Stimulated activated CD4-positive, alpha-beta T cell treated with anti-CD3 and anti-CD28 coated beads, Interleukin-12 subunit alpha, Interleukin-12 subunit beta, amount 100 ng/mL, for 4 hours (primary cell): ENCODE data around the gene MAN1C1.

Experiments
- DNase-seq: peaks from one replicate; pipeline ENCODE4 v3.0.0-alpha.2; 2020

The MAN1C1 gene

GRCh38 chr1:25792115-25792514 lies 175.5 kb downstream of the MAN1C1 start:
- no peak for DNase-seq

- no peak for DNase-seq
Observed at GRCh38 chr1:25793585-25794170, 177.1 kb downstream of the MAN1C1 start.

- no peak for DNase-seq
Observed at GRCh38 chr1:25794325-25794724, 177.7 kb downstream of the MAN1C1 start.

GRCh38 chr1:25795211-25795610 lies 178.6 kb downstream of the MAN1C1 start:
- DNase-seq: no peak

GRCh38 chr1:25795946-25796810 lies 179.6 kb downstream of the MAN1C1 start:
- DNase-seq: no peak

- DNase-seq: peak; percentile 87
Observed at GRCh38 chr1:25796811-25797458, 180.3 kb downstream of the MAN1C1 start.

GRCh38 chr1:25797939-25798338 lies 181.3 kb downstream of the MAN1C1 start:
- peak; percentile 35 for DNase-seq

- DNase-seq: no peak
Observed at GRCh38 chr1:25798666-25799351, 182.2 kb downstream of the MAN1C1 start.

GRCh38 chr1:25799352-25799934 lies 182.9 kb downstream of the MAN1C1 start:
- DNase-seq: no peak

- DNase-seq: peak; percentile 42
Observed at GRCh38 chr1:25799935-25800702, 183.5 kb downstream of the MAN1C1 start, which contains the start of gene SELENON. TSS of gene SELENON (plus strand) at chr1:25800193. CDS start at chr1:25800231, 38 bp downstream.

GRCh38 chr1:25800703-25801377 lies 184.2 kb downstream of the MAN1C1 start:
- no peak for DNase-seq

GRCh38 chr1:25802915-25803314 lies 186.3 kb downstream of the MAN1C1 start:
- no peak for DNase-seq

GRCh38 chr1:25803368-25803767 lies 186.8 kb downstream of the MAN1C1 start:
- no peak for DNase-seq

- DNase-seq: no peak
Observed at GRCh38 chr1:25804244-25804963, 187.8 kb downstream of the MAN1C1 start.

- no peak for DNase-seq
Observed at GRCh38 chr1:25804964-25805862, 188.6 kb downstream of the MAN1C1 start.

- DNase-seq: no peak
Observed at GRCh38 chr1:25805863-25806225, 189.3 kb downstream of the MAN1C1 start.

- no peak for DNase-seq
Observed at GRCh38 chr1:25806418-25806817, 189.8 kb downstream of the MAN1C1 start.

GRCh38 chr1:25807480-25808390 lies 191.1 kb downstream of the MAN1C1 start:
- no peak for DNase-seq
